ENCODE data around the gene SRGAP3. TPM values are rescaled to one million over a fixed set of nuclear protein-coding genes. Genes with fewer than 3 reads are reported as not detected.

The SRGAP3 gene
- total RNA-seq, 1 experiment from 2014 or later, result 0.69 TPM

DNA sequence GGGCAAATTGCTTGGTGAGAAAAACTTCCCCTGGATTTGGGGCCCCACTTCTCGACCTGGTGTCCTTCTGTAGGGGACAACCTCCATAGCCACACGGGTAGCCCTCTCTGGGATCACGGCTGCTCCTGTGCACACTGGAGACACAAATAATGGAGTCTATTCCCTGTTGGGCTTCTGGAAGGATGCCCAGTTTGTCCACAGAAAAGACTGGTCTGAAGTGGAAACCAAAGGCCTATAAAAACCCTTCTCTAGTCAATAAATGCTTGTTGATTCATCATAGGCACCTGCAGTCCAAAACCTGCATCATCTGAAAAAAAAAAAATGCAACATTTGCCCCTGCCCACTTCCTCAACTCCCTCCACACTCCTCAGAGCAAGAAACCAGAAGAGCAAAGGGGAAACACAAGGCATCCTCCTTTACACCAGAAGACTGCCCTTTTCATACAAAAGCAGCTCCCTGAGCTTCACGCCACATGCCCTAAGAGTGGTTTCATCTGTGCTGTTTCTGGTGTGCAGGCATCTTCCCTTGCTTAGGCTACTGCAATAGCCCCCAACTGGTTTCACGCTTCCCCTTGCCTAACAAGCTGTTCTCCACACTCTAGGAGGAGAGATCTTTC, 36.3 kb downstream of the SRGAP3 start:
- no TSS peak for BruUV-seq (replicated peaks)
- intact Hi-C loops (cut with micrococcal nuclease; ENCODE audit: unreplicated experiment), result no loop called here
- CTCF ChIA-PET, result no interaction called here
- DNase-seq (ENCODE audit: low spot score), result no peak
- POLR2A ChIA-PET (ENCODE audit: low non-redundant PET), result no interaction called here
- TF ChIP-seq, protein P1, sequence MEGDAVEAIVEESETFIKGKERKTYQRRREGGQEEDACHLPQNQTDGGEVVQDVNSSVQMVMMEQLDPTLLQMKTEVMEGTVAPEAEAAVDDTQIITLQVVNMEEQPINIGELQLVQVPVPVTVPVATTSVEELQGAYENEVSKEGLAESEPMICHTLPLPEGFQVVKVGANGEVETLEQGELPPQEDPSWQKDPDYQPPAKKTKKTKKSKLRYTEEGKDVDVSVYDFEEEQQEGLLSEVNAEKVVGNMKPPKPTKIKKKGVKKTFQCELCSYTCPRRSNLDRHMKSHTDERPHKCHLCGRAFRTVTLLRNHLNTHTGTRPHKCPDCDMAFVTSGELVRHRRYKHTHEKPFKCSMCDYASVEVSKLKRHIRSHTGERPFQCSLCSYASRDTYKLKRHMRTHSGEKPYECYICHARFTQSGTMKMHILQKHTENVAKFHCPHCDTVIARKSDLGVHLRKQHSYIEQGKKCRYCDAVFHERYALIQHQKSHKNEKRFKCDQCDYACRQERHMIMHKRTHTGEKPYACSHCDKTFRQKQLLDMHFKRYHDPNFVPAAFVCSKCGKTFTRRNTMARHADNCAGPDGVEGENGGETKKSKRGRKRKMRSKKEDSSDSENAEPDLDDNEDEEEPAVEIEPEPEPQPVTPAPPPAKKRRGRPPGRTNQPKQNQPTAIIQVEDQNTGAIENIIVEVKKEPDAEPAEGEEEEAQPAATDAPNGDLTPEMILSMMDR (conservative IDR thresholded peaks at IDR 0.05; ENCODE audit: low read depth, low read length), result no peak
- TF ChIP-seq EZH2 (IDR thresholded peaks at IDR 0.05; ENCODE audit: borderline replicate concordance, low read depth, low read length, poor library complexity, severe bottlenecking), result no peak
- Histone ChIP-seq H3K4me1 (ENCODE audit: insufficient read depth, low read length, poor library complexity, severe bottlenecking) (no peaks in the 10 kb centered on the region), H3K9me3 (ENCODE audit: low read depth, low read length, poor library complexity, severe bottlenecking) (no peaks in the 10 kb centered on the region), H3K27ac (ENCODE audit: low read depth, low read length, poor library complexity, severe bottlenecking) (no peak overlapping the region), H3K36me3 (ENCODE audit: insufficient read depth, low read length, poor library complexity, severe bottlenecking) (no peaks in the 10 kb centered on the region), H3K27me3 (replicated peaks; ENCODE audit: insufficient read depth, low read depth, low read length, poor library complexity) (no peaks in the 10 kb centered on the region), H3K4me3 (ENCODE audit: low read depth, low read length, poor library complexity, severe bottlenecking) (no peak overlapping the region)

DNA sequence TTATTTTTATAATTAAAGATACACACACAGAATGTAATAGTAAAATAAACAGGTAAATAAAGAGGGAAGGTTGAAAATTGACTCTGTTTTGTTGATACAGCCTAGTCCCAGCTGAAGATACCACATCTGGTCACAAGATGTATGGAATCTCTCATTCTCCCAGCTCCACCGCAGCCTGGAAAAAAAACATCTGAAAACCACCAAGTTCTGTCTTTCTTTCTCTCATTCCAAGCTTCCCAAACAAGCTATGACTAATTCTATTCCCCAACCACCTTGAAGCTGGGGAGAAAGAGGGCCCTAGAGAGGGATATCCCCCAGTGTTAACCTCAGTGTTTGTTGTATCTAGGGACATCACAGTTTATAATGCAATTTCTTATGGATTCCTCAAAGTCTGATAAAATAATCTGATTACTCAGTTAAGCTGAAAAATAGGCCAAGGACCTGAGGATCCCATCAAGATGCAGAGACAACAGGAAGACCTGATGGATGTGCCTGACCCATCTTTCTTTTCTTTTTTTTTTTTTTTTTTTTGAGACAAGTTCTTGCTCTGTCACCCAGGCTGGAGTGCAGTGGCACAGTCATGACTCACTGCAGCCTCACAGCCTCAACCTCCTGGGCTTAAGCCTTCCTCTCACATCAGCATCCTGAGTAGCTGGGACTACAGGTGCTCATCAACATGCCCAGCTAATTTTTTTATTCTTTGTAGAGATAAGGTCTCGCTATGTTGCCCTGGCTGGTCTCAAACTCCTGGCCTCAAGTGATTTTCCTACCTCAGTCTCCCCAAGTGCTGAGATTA, 38.1 kb downstream of the SRGAP3 start:
- no peaks in the 10 kb centered on the region for H3K4me1 ChIP-seq (ENCODE audit: insufficient read depth, low read length, poor library complexity, severe bottlenecking)
- no peak overlapping the region for H3K27ac ChIP-seq (ENCODE audit: low read depth, low read length, poor library complexity, severe bottlenecking)
- no peak for DNase-seq (ENCODE audit: low spot score)
- ChIA-PET POLR2A (ENCODE audit: low non-redundant PET) (no interaction called here), CTCF (no interaction called here)
- no TSS peak for BruUV-seq (replicated peaks)
- no peaks in the 10 kb centered on the region for H3K9me3 ChIP-seq (ENCODE audit: low read depth, low read length, poor library complexity, severe bottlenecking)
- no peak overlapping the region for H3K4me3 ChIP-seq (ENCODE audit: low read depth, low read length, poor library complexity, severe bottlenecking)
- intact Hi-C loops (cut with micrococcal nuclease; ENCODE audit: unreplicated experiment), result no loop called here
- TF ChIP-seq, protein P1 (conservative IDR thresholded peaks at IDR 0.05; ENCODE audit: low read depth, low read length), result no peak
- no peak for TF ChIP-seq EZH2 (IDR thresholded peaks at IDR 0.05; ENCODE audit: borderline replicate concordance, low read depth, low read length, poor library complexity, severe bottlenecking)
- no peaks in the 10 kb centered on the region for H3K27me3 ChIP-seq (replicated peaks; ENCODE audit: insufficient read depth, low read depth, low read length, poor library complexity)
- no peaks in the 10 kb centered on the region for H3K36me3 ChIP-seq (ENCODE audit: insufficient read depth, low read length, poor library complexity, severe bottlenecking)

DNA sequence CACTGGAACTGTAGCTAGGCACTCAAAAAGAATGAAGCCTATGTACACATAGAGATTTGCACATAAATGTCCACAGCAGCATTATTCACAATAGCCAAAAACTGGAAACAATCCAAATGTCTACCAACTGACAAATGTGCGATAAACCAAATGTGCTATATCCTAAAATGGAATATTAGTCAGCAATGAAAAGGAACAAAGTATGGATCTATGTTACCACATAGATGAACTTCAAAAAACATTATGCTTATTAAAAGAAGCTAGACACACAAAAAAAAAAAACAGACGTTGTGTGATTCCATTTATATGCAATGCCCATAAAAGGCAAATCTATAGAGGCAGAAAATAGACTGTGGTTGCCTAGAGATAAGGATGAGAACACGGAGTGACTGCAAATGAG, 39.7 kb downstream of the SRGAP3 start:
- TF ChIP-seq, protein P1 (conservative IDR thresholded peaks at IDR 0.05; ENCODE audit: low read depth, low read length), result no peak
- TF ChIP-seq EZH2 (IDR thresholded peaks at IDR 0.05; ENCODE audit: borderline replicate concordance, low read depth, low read length, poor library complexity, severe bottlenecking), result no peak
- ChIA-PET CTCF (no interaction called here), POLR2A (ENCODE audit: low non-redundant PET) (no interaction called here)
- H3K4me3 ChIP-seq (ENCODE audit: low read depth, low read length, poor library complexity, severe bottlenecking), result no peak overlapping the region
- H3K27me3 ChIP-seq (replicated peaks; ENCODE audit: insufficient read depth, low read depth, low read length, poor library complexity), result no peaks in the 10 kb centered on the region
- no peak overlapping the region for H3K27ac ChIP-seq (ENCODE audit: low read depth, low read length, poor library complexity, severe bottlenecking)
- H3K4me1 ChIP-seq (ENCODE audit: insufficient read depth, low read length, poor library complexity, severe bottlenecking), result no peaks in the 10 kb centered on the region
- no peaks in the 10 kb centered on the region for H3K9me3 ChIP-seq (ENCODE audit: low read depth, low read length, poor library complexity, severe bottlenecking)
- intact Hi-C loops (cut with micrococcal nuclease; ENCODE audit: unreplicated experiment), result no loop called here
- DNase-seq (ENCODE audit: low spot score), result no peak
- no TSS peak for BruUV-seq (replicated peaks)
- H3K36me3 ChIP-seq (ENCODE audit: insufficient read depth, low read length, poor library complexity, severe bottlenecking), result no peaks in the 10 kb centered on the region

Measured in A673 (cell line).